ENCODE measurements around the gene C2CD5. TPM values are rescaled to one million over a fixed set of nuclear protein-coding genes. Genes with fewer than 3 reads are reported as not detected.

Gene C2CD5
- total RNA-seq, 4 donors from 2014 or later = 60.0 to 99.5 (median 72.6) TPM

GRCh38 chr12:22514875-22515274 lies 29.5 kb downstream of the C2CD5 start:
- H3K27ac ChIP-seq = no peak overlapping the region
- DNase-seq = no peak
- TF ChIP-seq CTCF (IDR thresholded peaks at IDR 0.05) = no peak
- no peak for TF ChIP-seq POLR2A (IDR thresholded peaks at IDR 0.05)
- intact Hi-C loops (cut with DNase I; ENCODE audit: low total_unique reads) = no loop called here
- H3K9me3 ChIP-seq = no peaks in the 10 kb centered on the region
- no peak overlapping the region for H3K4me3 ChIP-seq
- no peaks in the 10 kb centered on the region for H3K4me1 ChIP-seq
- no peaks in the 10 kb centered on the region for H3K36me3 ChIP-seq
- H3K27me3 ChIP-seq = no peaks in the 10 kb centered on the region

- Histone ChIP-seq H3K27ac (no peak overlapping the region), H3K36me3 (no peaks in the 10 kb centered on the region), H3K4me3 (no peak overlapping the region), H3K9me3 (no peaks in the 10 kb centered on the region), H3K4me1 (no peaks in the 10 kb centered on the region), H3K27me3 (no peaks in the 10 kb centered on the region)
- TF ChIP-seq POLR2A (IDR thresholded peaks at IDR 0.05) (no peak), CTCF (IDR thresholded peaks at IDR 0.05) (no peak)
- intact Hi-C loops (cut with DNase I; ENCODE audit: low total_unique reads) = no loop called here
- no peak for DNase-seq
Measured at GRCh38 chr12:22505826-22506225, 38.5 kb downstream of the C2CD5 start.

- no peak overlapping the region for H3K27ac ChIP-seq
Measured at GRCh38 chr12:22500100-22500499, 44.2 kb downstream of the C2CD5 start.

GRCh38 chr12:22499445-22499844 lies 44.9 kb downstream of the C2CD5 start:
- Histone ChIP-seq H3K27ac (no peak overlapping the region), H3K4me3 (no peak overlapping the region), H3K27me3 (no peaks in the 10 kb centered on the region), H3K4me1 (peaks cover 0 to 4% of the 10 kb centered on the region in 2 donors), H3K36me3 (no peaks in the 10 kb centered on the region), H3K9me3 (no peaks in the 10 kb centered on the region)
- intact Hi-C loops (cut with DNase I; ENCODE audit: low total_unique reads) = no loop called here
- no peak for DNase-seq
- TF ChIP-seq CTCF (IDR thresholded peaks at IDR 0.05) (no peak), POLR2A (IDR thresholded peaks at IDR 0.05) (no peak)

More at GRCh38 chr12:22500100-22500499, 44.2 kb downstream of the C2CD5 start:
- DNase-seq = no peak
- intact Hi-C loops (cut with DNase I; ENCODE audit: low total_unique reads) = no loop called here
- no peak overlapping the region for H3K4me3 ChIP-seq
- H3K4me1 ChIP-seq = peaks cover 0 to 1% of the 10 kb centered on the region in 2 donors
- H3K9me3 ChIP-seq = no peaks in the 10 kb centered on the region
- TF ChIP-seq POLR2A (IDR thresholded peaks at IDR 0.05) (no peak), CTCF (IDR thresholded peaks at IDR 0.05) (no peak)
- no peaks in the 10 kb centered on the region for H3K27me3 ChIP-seq
- no peaks in the 10 kb centered on the region for H3K36me3 ChIP-seq

- H3K9me3 ChIP-seq = no peaks in the 10 kb centered on the region
Measured at GRCh38 chr12:22494319-22494718, 50.0 kb downstream of the C2CD5 start.

More at GRCh38 chr12:22494319-22494718, 50.0 kb downstream of the C2CD5 start:
- no peaks in the 10 kb centered on the region for H3K27me3 ChIP-seq
- peaks cover 0 to 4% of the 10 kb centered on the region in 2 donors for H3K4me1 ChIP-seq
- TF ChIP-seq POLR2A (IDR thresholded peaks at IDR 0.05) (no peak), CTCF (IDR thresholded peaks at IDR 0.05) (no peak)
- no peaks in the 10 kb centered on the region for H3K36me3 ChIP-seq
- no peak overlapping the region for H3K4me3 ChIP-seq
- intact Hi-C loops (cut with DNase I; ENCODE audit: low total_unique reads) = no loop called here
- no peak for DNase-seq
- no peak overlapping the region for H3K27ac ChIP-seq
